ENCODE data around the gene GALNT9.
"Not testable (repeated sequence)": the region's sequence is repeated elsewhere in the genome, so short reads cannot be mapped to it uniquely, and the experiment has no call there.

Gene GALNT9

GRCh38 chr12:132278401-132279183 is 50.8 kb downstream of the GALNT9 start:
- no peak for DNase-seq

GRCh38 chr12:132277949-132278348 is 51.4 kb downstream of the GALNT9 start:
- DNase-seq, result no peak

GRCh38 chr12:132277374-132277941 is 51.9 kb downstream of the GALNT9 start:
- no peak for DNase-seq

- no peak for DNase-seq
These were observed 52.5 kb downstream of the GALNT9 start for GRCh38 chr12:132276827-132277373.

GRCh38 chr12:132276066-132276826 is 53.1 kb downstream of the GALNT9 start:
- no peak for DNase-seq

GRCh38 chr12:132275631-132276030 is 53.8 kb downstream of the GALNT9 start:
- no peak for DNase-seq

GRCh38 chr12:132275110-132275531 is 54.3 kb downstream of the GALNT9 start:
- no peak for DNase-seq

- DNase-seq, result no peak
These were observed 55.4 kb downstream of the GALNT9 start for GRCh38 chr12:132273992-132274334.

GRCh38 chr12:132272711-132273110 is 56.7 kb downstream of the GALNT9 start:
- no peak for DNase-seq

GRCh38 chr12:132271755-132272092 is 57.7 kb downstream of the GALNT9 start:
- no peak for DNase-seq

- DNase-seq, result no peak
These were observed 58.2 kb downstream of the GALNT9 start for GRCh38 chr12:132270969-132271754.

GRCh38 chr12:132270516-132270915 is 58.9 kb downstream of the GALNT9 start:
- DNase-seq, result no peak

GRCh38 chr12:132269271-132269968 is 60.0 kb downstream of the GALNT9 start:
- DNase-seq, result no peak

- DNase-seq, result no peak
These were observed 60.7 kb downstream of the GALNT9 start for GRCh38 chr12:132268674-132269073.

GRCh38 chr12:132267873-132268272 is 61.5 kb downstream of the GALNT9 start:
- no peak for DNase-seq

- no peak for DNase-seq
These were observed 62.6 kb downstream of the GALNT9 start for GRCh38 chr12:132266802-132267201.

- DNase-seq, result no peak
These were observed 63.0 kb downstream of the GALNT9 start for GRCh38 chr12:132266370-132266769.

GRCh38 chr12:132265822-132266221 is 63.6 kb downstream of the GALNT9 start:
- not testable (repeated sequence) for DNase-seq

GRCh38 chr12:132265056-132265800 is 64.2 kb downstream of the GALNT9 start:
- DNase-seq, result no peak

GRCh38 chr12:132264086-132265010 is 65.0 kb downstream of the GALNT9 start:
- DNase-seq, result no peak
